ENCODE measurements around the gene OSBP. TPM values are rescaled to one million over a fixed set of nuclear protein-coding genes. Genes with fewer than 3 reads are reported as not detected.

OSBP gene
- total and polyA plus RNA-seq, 9 of the 15 experiments (the other 6 are each of a cell fraction or from before 2014, with no cell fraction given): 11.7 to 49.0 (median 28.7) TPM

DNA sequence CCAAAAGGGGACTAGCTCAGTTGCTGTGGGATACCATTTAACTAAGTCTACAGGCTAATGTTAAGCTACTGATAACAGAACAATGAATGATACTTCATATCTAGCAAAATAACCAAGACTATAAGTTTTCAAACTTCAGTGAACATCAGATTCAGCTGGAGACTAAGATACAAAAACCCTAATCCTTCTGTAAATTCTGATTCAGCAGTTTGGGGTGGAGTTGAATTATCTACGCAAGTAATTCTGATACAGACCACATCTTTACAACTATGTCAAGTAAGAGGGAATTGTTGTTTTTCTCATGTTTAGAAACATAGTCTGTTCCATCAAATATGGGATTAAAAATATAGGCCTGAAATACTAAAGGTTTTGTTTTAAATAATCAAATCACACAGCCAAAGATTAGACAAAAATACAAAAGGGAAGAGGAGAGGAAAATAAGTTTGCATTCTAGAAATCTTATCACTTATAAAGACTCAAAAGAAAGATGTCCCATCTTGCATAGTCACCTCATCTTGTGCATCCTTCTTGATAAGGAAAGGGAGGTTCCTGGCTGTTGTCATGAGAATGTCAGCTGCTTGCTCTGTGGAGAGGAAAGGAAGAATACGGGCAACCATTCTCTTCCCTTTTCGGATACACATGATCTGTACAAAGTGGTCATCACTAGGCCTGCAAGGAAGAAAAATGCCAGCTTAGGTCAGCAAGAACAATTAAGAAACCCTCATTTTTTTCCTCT lies 31.8 kb upstream of the OSBP start:
- in situ Hi-C loops (cut with MboI): no loop called here
- peaks cover 94% of the 10 kb centered on the region for H3K36me3 ChIP-seq (ENCODE audit: control insufficient read depth, insufficient read depth, low read length)
- POLR2A ChIA-PET: interaction anchor here (0.6 to 1.2 kb wide), 5 partner anchors 9 to 31 kb away, joined by 3 read pairs; partner anchors contain the start of gene PATL1
- no peaks in the 10 kb centered on the region for H3K79me2 ChIP-seq (ENCODE audit: control insufficient read depth, insufficient read depth, low read length)
- peaks cover 3% of the 10 kb centered on the region in 2 experiments; a peak in 3 of 5 replicates for H3K4me1 ChIP-seq (replicated peaks in 1 of 2; ENCODE audit: control insufficient read depth in 2 of 2, insufficient read depth in 2 of 2, low read length in 2 of 2)
- H3K27ac ChIP-seq (ENCODE audit: extremely low read depth, low read depth, low read length): no peak overlapping the region
- no peaks in the 10 kb centered on the region for H3K9me1 ChIP-seq (ENCODE audit: control insufficient read depth, insufficient read depth, low read length)
- no peaks in the 10 kb centered on the region for H3K27me3 ChIP-seq (ENCODE audit: control insufficient read depth in 2 of 2, insufficient read depth in 2 of 2, low read length in 2 of 2)
- CTCF ChIA-PET (ENCODE audit: low intra/inter-chr PET ratio): interaction anchor here (0.7 kb wide), 1 partner anchor 106 kb away, joined by 3 read pairs; no protein-coding TSS in a partner anchor
- 58% methylated on average over 3 of the region's 3 CpGs for WGBS (ENCODE audit: insufficient coverage, low coverage, missing lambda C conversion rate)
- no peaks in the 10 kb centered on the region for H3K9me3 ChIP-seq (replicated peaks; ENCODE audit: control insufficient read depth, insufficient read depth, low read depth, low read length)
- peak; percentile 65 for FAIRE-seq
- no peak overlapping the region for H3K4me3 ChIP-seq
- H3K4me2 ChIP-seq (ENCODE audit: insufficient read depth, low read length): no peak overlapping the region
- H3K9ac ChIP-seq (ENCODE audit: insufficient read depth in 1 of 2, low read depth in 2 of 2, low read length in 2 of 2): no peak overlapping the region
- no peaks in the 10 kb centered on the region for H4K20me1 ChIP-seq (replicated peaks; ENCODE audit: control insufficient read depth, insufficient read depth, low read length)
- intact Hi-C loops (cut with micrococcal nuclease): no loop called here
- DNase-seq (ENCODE audit: extremely low read depth in 1 of 4, low spot score in 3 of 4): peak in 1 of 4 experiments; percentile 38
- ATAC-seq: peak; percentile 43; the same call in 2 of the 3 replicates
- TSS peak; percentile 13 for BruUV-seq (replicated peaks)
- H2AFZ ChIP-seq (ENCODE audit: low read depth, low read length): no peak overlapping the region
- peak; percentile 83 for TF ChIP-seq CTBP1 (IDR thresholded peaks at IDR 0.05; ENCODE audit: borderline replicate concordance)
- TF ChIP-seq HDGF (IDR thresholded peaks at IDR 0.05): no peak
- TF ChIP-seq HIVEP1 (CRISPR knock-in tag; IDR thresholded peaks at IDR 0.05): no peak
- TF ChIP-seq, protein P1, sequence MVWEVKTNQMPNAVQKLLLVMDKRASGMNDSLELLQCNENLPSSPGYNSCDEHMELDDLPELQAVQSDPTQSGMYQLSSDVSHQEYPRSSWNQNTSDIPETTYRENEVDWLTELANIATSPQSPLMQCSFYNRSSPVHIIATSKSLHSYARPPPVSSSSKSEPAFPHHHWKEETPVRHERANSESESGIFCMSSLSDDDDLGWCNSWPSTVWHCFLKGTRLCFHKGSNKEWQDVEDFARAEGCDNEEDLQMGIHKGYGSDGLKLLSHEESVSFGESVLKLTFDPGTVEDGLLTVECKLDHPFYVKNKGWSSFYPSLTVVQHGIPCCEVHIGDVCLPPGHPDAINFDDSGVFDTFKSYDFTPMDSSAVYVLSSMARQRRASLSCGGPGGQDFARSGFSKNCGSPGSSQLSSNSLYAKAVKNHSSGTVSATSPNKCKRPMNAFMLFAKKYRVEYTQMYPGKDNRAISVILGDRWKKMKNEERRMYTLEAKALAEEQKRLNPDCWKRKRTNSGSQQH (CRISPR knock-in tag; IDR thresholded peaks at IDR 0.05): no peak
- no peak for TF ChIP-seq ARID2 (IDR thresholded peaks at IDR 0.05)
- no peak for TF ChIP-seq CC2D1A (IDR thresholded peaks at IDR 0.05)
- peak in 1 of 2 experiments; percentile 79; a peak in 2 of 4 replicates for TF ChIP-seq FOXA3 (CRISPR knock-in tag; conservative IDR thresholded peaks at IDR 0.05 in 1 of 2, IDR thresholded peaks at IDR 0.05 in 1 of 2)
- no peak for TF ChIP-seq ZNF197 (CRISPR knock-in tag; IDR thresholded peaks at IDR 0.05; ENCODE audit: low read depth)
- no peak for TF ChIP-seq XRCC4 (IDR thresholded peaks at IDR 0.05; ENCODE audit: extremely low read depth, insufficient read depth, insufficient read length)
- TF ChIP-seq MAFK (IDR thresholded peaks at IDR 0.05; ENCODE audit: low read length): no peak; the same call in 1 of the 2 replicates
- TF ChIP-seq FOXJ2 (tag; IDR thresholded peaks at IDR 0.05): peak; percentile 74
- TF ChIP-seq, protein P2, sequence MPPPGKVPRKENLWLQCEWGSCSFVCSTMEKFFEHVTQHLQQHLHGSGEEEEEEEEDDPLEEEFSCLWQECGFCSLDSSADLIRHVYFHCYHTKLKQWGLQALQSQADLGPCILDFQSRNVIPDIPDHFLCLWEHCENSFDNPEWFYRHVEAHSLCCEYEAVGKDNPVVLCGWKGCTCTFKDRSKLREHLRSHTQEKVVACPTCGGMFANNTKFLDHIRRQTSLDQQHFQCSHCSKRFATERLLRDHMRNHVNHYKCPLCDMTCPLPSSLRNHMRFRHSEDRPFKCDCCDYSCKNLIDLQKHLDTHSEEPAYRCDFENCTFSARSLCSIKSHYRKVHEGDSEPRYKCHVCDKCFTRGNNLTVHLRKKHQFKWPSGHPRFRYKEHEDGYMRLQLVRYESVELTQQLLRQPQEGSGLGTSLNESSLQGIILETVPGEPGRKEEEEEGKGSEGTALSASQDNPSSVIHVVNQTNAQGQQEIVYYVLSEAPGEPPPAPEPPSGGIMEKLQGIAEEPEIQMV (tag; conservative IDR thresholded peaks at IDR 0.05; ENCODE audit: low read depth): no peak
- TF ChIP-seq MAFF (IDR thresholded peaks at IDR 0.05; ENCODE audit: low read length): peak; percentile 30; the same call in 1 of the 2 replicates
- TF ChIP-seq NFE2 (IDR thresholded peaks at IDR 0.05; ENCODE audit: low read depth): peak; percentile 50
- TF ChIP-seq ARID1B (IDR thresholded peaks at IDR 0.05): peak; percentile 52; the same call in 1 of the 2 replicates
- TF ChIP-seq TRIM24 (IDR thresholded peaks at IDR 0.05): no peak
- TF ChIP-seq ZNF316 (IDR thresholded peaks at IDR 0.05): peak; percentile 67
- no peak for TF ChIP-seq ZNF354B (CRISPR knock-in tag; IDR thresholded peaks at IDR 0.05)
- no peak for TF ChIP-seq NELFE (IDR thresholded peaks at IDR 0.05; ENCODE audit: insufficient read depth, insufficient read length)
- TF ChIP-seq TAF9B (IDR thresholded peaks at IDR 0.05; ENCODE audit: partially characterized antibody): peak; percentile 34

All from K562 (cell line).